HCT116 (cell line): Measurements from ENCODE around the gene SI. TPM values are rescaled to one million over a fixed set of nuclear protein-coding genes. Genes with fewer than 3 reads are reported as not detected.
A peak's percentile ranks its signal among the peaks of the same experiment; 100 is the strongest.

Source experiments
- ATAC-seq: fragments of 200-7000 bp; cut with Tn5 transposase; 2 replicates; pipeline ENCODE4 v1.9.1; 2020; ENCODE audit warnings: mild to moderate bottlenecking, moderate library complexity
- BruUV-seq: library from RNA; stranded (reverse); fragments of 400-500 nt; replicated peaks from 2 replicates; lab custom pipeline; 2021; lab: Mats Ljungman, UMichigan
- CTCF ChIA-PET: fragments of 300-600 bp; sonication (Branson Sonifier 250); formaldehyde crosslinking; loops from one replicate; lab custom pipeline; 2021; ENCODE audit warnings: antibody characterized with exemption; lab: Charles Lee
- POLR2A ChIA-PET: fragments of 300-600, 350-600 bp; sonication (Branson Sonifier 250); formaldehyde crosslinking; loops from one replicate; lab custom pipeline; 2021; ENCODE audit warnings: antibody characterized with exemption; lab: Charles Lee
- RAD21 ChIA-PET, 2 experiments: fragments of 300-600 bp; sonication (Branson Sonifier 250); formaldehyde crosslinking; loops; one replicate each; lab custom pipeline; 2023; ENCODE audit warnings: low total read pairs in 2 of 2; ENCODE audit not compliant: uncharacterized antibody in 2 of 2, unreplicated experiment in 2 of 2, low non-redundant PET in 1 of 2; lab: Charles Lee
- DNase-seq: peaks from one replicate; pipeline ENCODE4 v3.0.0-alpha.2; 2010; ENCODE audit warnings: low read depth, low spot score
- H2AFZ ChIP-seq: fragments of 200-600 bp; shearing (Covaris generic), sonication (generic); 2 replicates; pipeline ENCODE4 v1.6.1; 2017; ENCODE audit warnings: low read depth, mixed run types, mixed read lengths, antibody characterized with exemption, low read length; ENCODE audit not compliant: poor library complexity, severe bottlenecking
- H3K27ac ChIP-seq: 2 replicates; pipeline ENCODE4 v1.5.1; 2012; ENCODE audit warnings: low read depth, low read length
- H3K27me3 ChIP-seq: fragments of 200-600 bp; sonication (generic); 2 replicates; pipeline ENCODE4 v1.6.1; 2016; ENCODE audit warnings: mixed run types, low read length, mixed read lengths; ENCODE audit not compliant: insufficient read depth
- H3K36me3 ChIP-seq, 2 experiments: fragments of 200-500 bp in 1 of 2; fragments of 200-600 bp in 1 of 2; sonication (Bioruptor generic) in 1 of 2; sonication (generic) in 1 of 2; 2 replicates each; pipeline versions ENCODE4 v1.5.1 to v1.6.1; 2014 to 2016; ENCODE audit warnings: low read length in 2 of 2, inconsistent platforms in 1 of 2, mixed read lengths in 1 of 2, mixed run types in 1 of 2; ENCODE audit not compliant: insufficient read depth in 2 of 2, control insufficient read depth in 1 of 2
- H3K4me1 ChIP-seq, 2 experiments: fragments of 200-600 bp in 1 of 2; sonication (generic) in 1 of 2; 2 replicates each; pipeline versions ENCODE4 v1.5.1 to v1.6.1; 2012 to 2017; ENCODE audit warnings: low read length in 2 of 2, inconsistent platforms in 1 of 2, mild to moderate bottlenecking in 1 of 2, mixed read lengths in 1 of 2, mixed run types in 1 of 2, moderate library complexity in 1 of 2; ENCODE audit not compliant: insufficient read depth in 2 of 2, control insufficient read depth in 1 of 2
- H3K4me2 ChIP-seq: fragments of 200-600 bp; sonication (generic); 2 replicates; pipeline ENCODE4 v1.6.1; 2017; ENCODE audit warnings: mixed run types, low read length, mixed read lengths
- H3K4me3 ChIP-seq, 2 experiments: fragments of 200-600 bp in 1 of 2; sonication (generic) in 1 of 2; replicated peaks in 1 of 2; 2 replicates each; pipeline ENCODE4 v1.5.1; 2011 to 2016; ENCODE audit warnings: low read length in 2 of 2, control low read depth in 1 of 2, low read depth in 1 of 2, mild to moderate bottlenecking in 1 of 2, mixed read lengths in 1 of 2, mixed run types in 1 of 2
- H3K79me2 ChIP-seq: fragments of 200-600 bp; sonication (generic); 2 replicates; pipeline ENCODE4 v1.6.1; 2017; ENCODE audit warnings: mild to moderate bottlenecking, mixed run types, low read length, moderate library complexity, mixed read lengths; ENCODE audit not compliant: insufficient read depth
- H3K9ac ChIP-seq: fragments of 200-600 bp; sonication (generic); 2 replicates; pipeline ENCODE4 v1.6.1; 2016; ENCODE audit warnings: low read length, mixed read lengths
- H3K9me2 ChIP-seq: fragments of 200-600 bp; sonication (generic), shearing (Covaris generic); 2 replicates; pipeline ENCODE4 v1.6.1; 2017; ENCODE audit warnings: mixed run types, mild to moderate bottlenecking, moderate library complexity; ENCODE audit not compliant: insufficient read depth
- H3K9me3 ChIP-seq, 2 experiments: fragments of 200-500 bp in 1 of 2; fragments of 200-600 bp in 1 of 2; sonication (Bioruptor generic) in 1 of 2; sonication (generic) in 1 of 2; 2 replicates each; pipeline ENCODE4 v1.6.1; 2014 to 2017; ENCODE audit warnings: low read length in 2 of 2, mixed read lengths in 2 of 2, inconsistent platforms in 1 of 2, low read depth in 1 of 2, mild to moderate bottlenecking in 1 of 2, mixed run types in 1 of 2, moderate library complexity in 1 of 2; ENCODE audit not compliant: control insufficient read depth in 1 of 2, insufficient read depth in 1 of 2
- H4K20me1 ChIP-seq: fragments of 200-600 bp; sonication (generic), shearing (Covaris generic); 2 replicates; pipeline ENCODE4 v1.6.1; 2017; ENCODE audit warnings: mixed run types, mild to moderate bottlenecking, moderate library complexity; ENCODE audit not compliant: insufficient read depth
- CBX3 ChIP-seq: IDR thresholded peaks from 2 replicates; pipeline ENCODE4 v1.6.1; 2012; ENCODE audit warnings: low read depth
- CEBPB ChIP-seq: IDR thresholded peaks from 2 replicates; pipeline ENCODE4 v1.6.1; 2012; ENCODE audit warnings: low read depth
- EGR1 ChIP-seq: IDR thresholded peaks from 2 replicates; pipeline ENCODE4 v1.6.1; 2012; ENCODE audit warnings: low read depth
- ELF1 ChIP-seq: IDR thresholded peaks from 2 replicates; pipeline ENCODE4 v1.6.1; 2012; ENCODE audit warnings: low read depth, borderline replicate concordance
- EZH2 ChIP-seq: fragments of 200-600 bp; sonication (generic); IDR thresholded peaks from 2 replicates; pipeline ENCODE4 v1.6.1; 2017; ENCODE audit warnings: antibody characterized with exemption, mixed run types
- EZH2phosphoT487 ChIP-seq: fragments of 200-600 bp; IDR thresholded peaks from 2 replicates; pipeline ENCODE4 v1.6.1; 2018; ENCODE audit warnings: antibody characterized with exemption, borderline replicate concordance
- JUND ChIP-seq: IDR thresholded peaks from 2 replicates; pipeline ENCODE4 v1.6.1; 2012
- POLR2A ChIP-seq: IDR thresholded peaks from 2 replicates; pipeline ENCODE4 v1.7.0; 2011; ENCODE audit warnings: borderline replicate concordance; ENCODE audit not compliant: insufficient read depth, insufficient read length; ENCODE audit errors: extremely low read depth
- POLR2AphosphoS5 ChIP-seq: IDR thresholded peaks from 2 replicates; pipeline ENCODE4 v1.6.1; 2011; ENCODE audit warnings: mild to moderate bottlenecking, low read depth, low read length, moderate library complexity
- RAD21 ChIP-seq: IDR thresholded peaks from 2 replicates; pipeline ENCODE4 v1.6.1; 2012; ENCODE audit warnings: low read depth, mild to moderate bottlenecking
- REST ChIP-seq: IDR thresholded peaks from 2 replicates; pipeline ENCODE4 v1.6.1; 2012; ENCODE audit warnings: low read depth
- SIN3A ChIP-seq: IDR thresholded peaks from 2 replicates; pipeline ENCODE4 v1.6.1; 2012; ENCODE audit warnings: low read depth
- SP1 ChIP-seq: IDR thresholded peaks from 2 replicates; pipeline ENCODE4 v1.6.1; 2012; ENCODE audit warnings: low read depth
- SRF ChIP-seq: IDR thresholded peaks from 2 replicates; pipeline ENCODE4 v1.6.1; 2012; ENCODE audit warnings: low read depth
- TCF7L2 ChIP-seq: IDR thresholded peaks from 2 replicates; pipeline ENCODE4 v1.7.0; 2011; ENCODE audit warnings: borderline replicate concordance, inconsistent platforms; ENCODE audit not compliant: insufficient read depth, insufficient read length; ENCODE audit errors: extremely low read depth
- YY1 ChIP-seq: IDR thresholded peaks from 2 replicates; pipeline ENCODE4 v1.6.1; 2011; ENCODE audit warnings: low read length, low read depth, moderate library complexity, mild to moderate bottlenecking; ENCODE audit not compliant: insufficient replicate concordance; ENCODE audit errors: extremely low read depth
- ZNF274 ChIP-seq: fragments of 200-500 bp; sonication (Bioruptor generic); IDR thresholded peaks from 2 replicates; pipeline ENCODE4 v1.6.1; 2014; ENCODE audit warnings: mild to moderate bottlenecking, low read depth, low read length, inconsistent platforms
- intact Hi-C: fragments of 100-400 bp; cut with micrococcal nuclease; formaldehyde crosslinking; loops from 2 replicates; pipeline ENCODE4 v1.10.0; 2022
- total RNA-seq: library from RNA; stranded (reverse); gene quantifications from one replicate; pipeline ENCODE4 v1.2.1, GENCODE V29; 2021; ENCODE audit not compliant: unreplicated experiment
- TF ChIP-seq, protein P1 (sequence below), 3 experiments: fragments of 200-600 bp in 1 of 3; sonication (generic) in 1 of 3; IDR thresholded peaks in 2 of 3; conservative IDR thresholded peaks in 1 of 3; 2 replicates each; pipeline ENCODE4 v1.5.1; 2012 to 2017; ENCODE audit warnings: low read depth in 2 of 3, low read length in 2 of 3, antibody characterized with exemption in 1 of 3, borderline replicate concordance in 1 of 3, control low read depth in 1 of 3, mild to moderate bottlenecking in 1 of 3, mixed read lengths in 1 of 3, mixed run types in 1 of 3, moderate library complexity in 1 of 3; ENCODE audit not compliant: insufficient read depth in 1 of 3

The SI gene
- total RNA-seq, 1 experiment from 2014 or later, result not detected

DNA sequence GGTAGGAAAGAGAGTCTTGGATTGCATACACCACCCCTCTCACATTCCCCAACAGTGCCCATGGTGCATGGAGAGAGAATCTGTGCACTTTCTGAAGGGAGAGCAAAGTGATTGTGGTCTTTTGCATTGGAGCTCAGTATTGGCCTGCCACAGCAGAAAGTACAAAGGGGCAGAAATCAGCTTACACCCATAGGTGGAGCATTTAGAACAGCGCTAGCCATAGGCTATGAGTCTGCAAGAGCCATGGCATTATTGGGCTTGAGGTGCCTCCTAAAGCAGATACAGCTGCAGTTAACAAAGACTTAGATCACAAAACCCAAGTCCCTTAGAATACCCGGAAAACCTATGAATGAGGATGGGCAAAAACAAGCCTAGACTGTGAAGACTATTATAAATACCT is 21.8 kb downstream of the SI start:
- Histone ChIP-seq H4K20me1 (no peaks in the 10 kb centered on the region), H2AFZ (no peak overlapping the region), H3K4me3 (no peak overlapping the region), H3K9ac (no peak overlapping the region), H3K9me3 (no peaks in the 10 kb centered on the region), H3K27ac (no peak overlapping the region), H3K9me2 (no peaks in the 10 kb centered on the region), H3K4me1 (no peaks in the 10 kb centered on the region), H3K27me3 (no peaks in the 10 kb centered on the region), H3K36me3 (no peaks in the 10 kb centered on the region), H3K4me2 (no peak overlapping the region), H3K79me2 (no peaks in the 10 kb centered on the region)
- intact Hi-C loops, result no loop called here
- ChIA-PET CTCF (no interaction called here), POLR2A (no interaction called here), RAD21 (no interaction called here)
- DNase-seq, result no peak
- BruUV-seq, result no TSS peak
- 0 out of 2 replicates have a peak, but pooled peaks have one; percentile 46 for ATAC-seq
- no peak for TF ChIP-seq SRF
- no peak for TF ChIP-seq ELF1
- no peak for TF ChIP-seq ZNF274
- TF ChIP-seq, protein P1, sequence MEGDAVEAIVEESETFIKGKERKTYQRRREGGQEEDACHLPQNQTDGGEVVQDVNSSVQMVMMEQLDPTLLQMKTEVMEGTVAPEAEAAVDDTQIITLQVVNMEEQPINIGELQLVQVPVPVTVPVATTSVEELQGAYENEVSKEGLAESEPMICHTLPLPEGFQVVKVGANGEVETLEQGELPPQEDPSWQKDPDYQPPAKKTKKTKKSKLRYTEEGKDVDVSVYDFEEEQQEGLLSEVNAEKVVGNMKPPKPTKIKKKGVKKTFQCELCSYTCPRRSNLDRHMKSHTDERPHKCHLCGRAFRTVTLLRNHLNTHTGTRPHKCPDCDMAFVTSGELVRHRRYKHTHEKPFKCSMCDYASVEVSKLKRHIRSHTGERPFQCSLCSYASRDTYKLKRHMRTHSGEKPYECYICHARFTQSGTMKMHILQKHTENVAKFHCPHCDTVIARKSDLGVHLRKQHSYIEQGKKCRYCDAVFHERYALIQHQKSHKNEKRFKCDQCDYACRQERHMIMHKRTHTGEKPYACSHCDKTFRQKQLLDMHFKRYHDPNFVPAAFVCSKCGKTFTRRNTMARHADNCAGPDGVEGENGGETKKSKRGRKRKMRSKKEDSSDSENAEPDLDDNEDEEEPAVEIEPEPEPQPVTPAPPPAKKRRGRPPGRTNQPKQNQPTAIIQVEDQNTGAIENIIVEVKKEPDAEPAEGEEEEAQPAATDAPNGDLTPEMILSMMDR (IDR thresholded peaks at IDR 0.05 in 2 of 3, conservative IDR thresholded peaks at IDR 0.05 in 1 of 3; ENCODE audit: borderline replicate concordance in 1 of 3, insufficient read depth in 1 of 3, low read depth in 2 of 3, low read length in 2 of 3), result no peak
- TF ChIP-seq TCF7L2, result no peak
- TF ChIP-seq POLR2AphosphoS5, result no peak
- no peak for TF ChIP-seq CBX3
- no peak for TF ChIP-seq JUND
- TF ChIP-seq SP1, result no peak
- no peak for TF ChIP-seq POLR2A
- no peak for TF ChIP-seq RAD21
- no peak for TF ChIP-seq SIN3A
- no peak for TF ChIP-seq YY1
- TF ChIP-seq EGR1, result no peak
- TF ChIP-seq CEBPB, result no peak
- TF ChIP-seq EZH2, result no peak
- no peak for TF ChIP-seq EZH2phosphoT487
- no peak for TF ChIP-seq REST
